ENCODE results near the gene TNFAIP8L1. TPM values are rescaled to one million over a fixed set of nuclear protein-coding genes. Genes with fewer than 3 reads are reported as not detected.

Gene TNFAIP8L1
- total RNA-seq, 1 donor from 2014 or later = 8.5 TPM

DNA sequence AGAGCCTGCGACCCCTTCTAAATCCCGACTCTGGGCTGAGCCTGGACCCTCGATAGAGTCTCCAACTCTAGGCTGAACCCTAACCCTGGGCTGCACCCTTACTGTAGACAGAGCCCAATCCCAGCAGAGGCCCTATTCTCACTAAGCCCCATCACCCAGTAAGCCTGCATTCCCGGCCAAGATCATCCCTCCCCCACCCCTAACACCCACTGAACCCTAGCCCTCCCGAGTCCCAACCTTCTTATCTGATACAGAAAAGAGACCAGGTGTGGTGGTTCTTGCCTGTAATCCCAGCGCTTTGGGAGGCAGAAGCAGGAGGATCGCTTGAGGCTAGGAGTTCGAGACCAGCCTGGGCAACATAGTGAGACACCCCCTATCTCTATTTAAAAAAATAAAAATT is 2.6 kb upstream of the TNFAIP8L1 start:
- no peak overlapping the region for H3K27ac Mint-ChIP-seq
- no peaks in the 10 kb centered on the region for H3K9me3 Mint-ChIP-seq (ENCODE audit: low read depth)
- no peak for TF ChIP-seq CTCF (IDR thresholded peaks at IDR 0.05; ENCODE audit: unreplicated experiment)
- H3K27me3 Mint-ChIP-seq = peaks cover 23% of the 10 kb centered on the region
- H3K36me3 Mint-ChIP-seq (ENCODE audit: insufficient read depth) = no peaks in the 10 kb centered on the region
- peaks cover 4% of the 10 kb centered on the region for H3K4me1 Mint-ChIP-seq (ENCODE audit: low read depth)
- DNase-seq (ENCODE audit: low spot score, unreplicated experiment) = no peak
- H3K4me3 Mint-ChIP-seq (ENCODE audit: low read depth) = no peak overlapping the region

DNA sequence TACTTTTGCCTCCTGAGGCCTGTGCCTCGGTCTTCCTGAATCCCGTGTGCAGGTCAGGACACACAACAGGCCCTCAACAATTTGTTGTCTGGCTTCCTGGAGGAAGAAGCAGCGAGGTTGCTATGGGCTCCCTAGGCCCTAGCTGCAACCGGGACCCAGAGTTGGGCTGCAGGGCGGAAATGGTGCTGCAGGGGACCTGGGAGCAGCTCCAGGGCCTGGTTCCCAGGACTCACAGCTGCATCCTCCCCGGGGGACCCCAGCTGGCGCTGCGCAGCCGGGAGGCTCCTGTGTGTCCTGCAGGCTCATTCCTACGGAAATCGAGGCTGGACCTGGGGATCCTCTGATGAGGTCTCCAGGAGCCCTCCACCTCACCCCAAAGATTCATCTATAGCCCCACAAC is 999 bp upstream of the TNFAIP8L1 start:
- Mint-ChIP-seq H3K4me1 (ENCODE audit: low read depth) (peaks cover 3% of the 10 kb centered on the region), H3K4me3 (ENCODE audit: low read depth) (no peak overlapping the region), H3K27me3 (peaks cover 19% of the 10 kb centered on the region), H3K27ac (no peak overlapping the region), H3K36me3 (ENCODE audit: insufficient read depth) (no peaks in the 10 kb centered on the region), H3K9me3 (ENCODE audit: low read depth) (no peaks in the 10 kb centered on the region)
- DNase-seq (ENCODE audit: low spot score, unreplicated experiment) = no peak
- TF ChIP-seq CTCF (IDR thresholded peaks at IDR 0.05; ENCODE audit: unreplicated experiment) = no peak

DNA sequence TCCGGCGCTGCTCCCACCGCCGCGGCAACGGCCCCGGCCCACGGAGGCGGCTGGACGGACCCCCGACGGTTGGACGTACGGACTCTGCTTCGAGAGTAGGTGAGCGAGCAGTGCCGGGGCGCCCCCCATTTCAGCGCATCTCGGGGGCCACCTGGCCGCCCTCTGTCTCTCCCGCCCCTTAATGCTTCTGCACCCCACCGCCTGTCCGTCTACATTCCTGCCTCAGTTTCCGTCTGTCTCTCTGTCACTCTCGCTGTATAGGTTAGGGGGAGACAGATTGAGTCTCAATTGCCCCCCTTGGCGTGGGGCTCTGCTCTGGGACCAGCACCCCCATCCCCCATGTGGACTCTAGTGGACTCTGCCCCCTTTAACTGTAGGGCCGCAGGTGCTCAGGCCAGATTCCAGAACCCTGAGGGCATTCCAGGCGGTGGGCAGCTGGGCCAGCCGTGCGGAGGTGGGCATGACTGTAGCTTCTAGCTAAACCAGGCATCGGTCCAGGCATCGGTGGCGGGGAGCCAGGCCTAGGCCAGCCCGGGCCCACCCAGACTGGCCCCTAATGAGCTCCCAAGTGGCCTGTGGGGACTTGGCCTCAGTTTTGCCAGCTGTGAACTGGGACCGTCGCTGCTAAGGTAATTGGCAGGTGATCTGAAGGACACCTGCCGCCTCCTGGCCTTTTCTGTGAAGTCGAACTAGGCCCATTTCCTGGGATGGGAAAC is 373 bp downstream of the TNFAIP8L1 start:
- peaks cover 2% of the 10 kb centered on the region for H3K4me1 Mint-ChIP-seq (ENCODE audit: low read depth)
- DNase-seq (ENCODE audit: low spot score, unreplicated experiment) = no peak
- no peaks in the 10 kb centered on the region for H3K36me3 Mint-ChIP-seq (ENCODE audit: insufficient read depth)
- no peak for TF ChIP-seq CTCF (IDR thresholded peaks at IDR 0.05; ENCODE audit: unreplicated experiment)
- peaks cover 13% of the 10 kb centered on the region for H3K27me3 Mint-ChIP-seq
- no peak overlapping the region for H3K27ac Mint-ChIP-seq
- H3K9me3 Mint-ChIP-seq (ENCODE audit: low read depth) = no peaks in the 10 kb centered on the region
- H3K4me3 Mint-ChIP-seq (ENCODE audit: low read depth) = peak overlapping the region; percentile 74

DNA sequence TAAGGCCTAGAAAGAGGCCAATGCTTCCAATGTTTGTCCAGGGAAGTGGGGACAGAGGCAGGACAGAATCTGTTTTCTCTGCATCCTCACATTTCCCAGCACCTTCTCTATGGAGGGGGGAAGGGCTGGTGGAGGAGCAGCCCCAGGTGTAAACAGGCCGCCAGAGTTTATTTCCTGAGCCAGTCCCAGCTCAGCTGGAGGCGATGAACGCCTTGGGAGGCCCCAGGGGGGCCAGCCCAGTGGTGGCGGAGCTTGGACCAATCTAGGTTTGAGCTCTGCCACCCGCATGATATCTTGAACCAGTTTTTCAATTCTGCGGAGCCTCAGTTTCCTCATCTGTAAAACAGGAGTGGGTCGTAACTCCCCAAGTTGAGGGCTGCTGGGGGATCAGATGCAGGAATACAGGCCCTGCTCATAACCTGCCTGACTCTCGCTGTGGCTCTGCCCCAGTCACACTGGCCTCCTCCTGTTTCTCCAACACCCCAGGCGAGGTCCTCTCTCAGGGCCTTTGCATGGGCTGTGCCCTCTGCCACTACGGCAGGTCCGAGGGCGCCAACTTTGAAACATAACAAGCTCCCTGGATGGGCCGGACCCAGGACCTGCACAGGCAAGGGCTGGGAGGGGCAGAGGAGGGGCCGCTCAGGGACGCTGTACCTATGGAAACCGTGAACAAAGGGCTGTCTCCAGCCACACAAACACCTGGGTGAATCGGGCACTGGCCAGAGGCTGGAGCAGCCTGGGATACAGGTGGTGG is 1.1 kb downstream of the TNFAIP8L1 start:
- no peak for DNase-seq (ENCODE audit: low spot score, unreplicated experiment)

More for the DNA sequence above, 1.1 kb downstream of the TNFAIP8L1 start:
- Mint-ChIP-seq H3K4me1 (ENCODE audit: low read depth) (peaks cover 3% of the 10 kb centered on the region), H3K27me3 (peaks cover 10% of the 10 kb centered on the region), H3K27ac (no peak overlapping the region), H3K4me3 (ENCODE audit: low read depth) (peak overlapping the region; percentile 74), H3K9me3 (ENCODE audit: low read depth) (no peaks in the 10 kb centered on the region), H3K36me3 (ENCODE audit: insufficient read depth) (no peaks in the 10 kb centered on the region)
- no peak for TF ChIP-seq CTCF (IDR thresholded peaks at IDR 0.05; ENCODE audit: unreplicated experiment)
